Adrenal gland (tissue), 12 donors: ENCODE results near the gene JADE2. TPM values are rescaled to one million over a fixed set of nuclear protein-coding genes. Genes with fewer than 3 reads are reported as not detected.

ENCODE experiments used
- DNase-seq, 7 donors: peaks; one replicate each; pipeline ENCODE4 v3.0.0-alpha.2; 2019 to 2020
- H3K27ac ChIP-seq, 5 donors: fragments of 200-600 bp; sonication (generic) in 4 of 5; 1 replicate in 3 of 5; 2 replicates in 2 of 5; pipeline versions ENCODE4 v1.5.1 to v1.8.0; 2016 to 2020; ENCODE audit warnings: mild to moderate bottlenecking in 1 of 5
- H3K27me3 ChIP-seq: fragments of 200-600 bp; 2 replicates; pipeline ENCODE4 v1.8.0; 2021
- H3K36me3 ChIP-seq, 2 donors: fragments of 200-600 bp; replicated peaks in 1 of 2; 1 replicate in 1 of 2; 2 replicates in 1 of 2; pipeline versions ENCODE4 v1.5.1 to v1.8.0; 2018 to 2022
- H3K4me1 ChIP-seq, 2 donors: fragments of 200-600 bp; replicated peaks in 1 of 2; 1 replicate in 1 of 2; 2 replicates in 1 of 2; pipeline versions ENCODE4 v1.5.1 to v1.8.0; 2018 to 2021
- H3K4me3 ChIP-seq, 4 donors: fragments of 200-600 bp; sonication (generic) in 3 of 4; one replicate each; pipeline ENCODE4 v1.5.1; 2016 to 2018
- H3K9me3 ChIP-seq, 3 donors: fragments of 200-600 bp; sonication (generic) in 1 of 3; replicated peaks in 1 of 3; 1 replicate in 2 of 3; 2 replicates in 1 of 3; pipeline versions ENCODE4 v1.5.1 to v1.8.0; 2016 to 2021
- CTCF ChIP-seq, 6 experiments: fragments of 450-650 bp in 4 of 6; fragments of 200-600 bp in 2 of 6; sonication (generic) in 1 of 6; IDR thresholded peaks; 1 replicate in 5 of 6; 2 replicates in 1 of 6; pipeline versions ENCODE4 v1.5.1 to v1.8.0; 2016 to 2021; ENCODE audit warnings: antibody characterized with exemption in 6 of 6, mild to moderate bottlenecking in 2 of 6, moderate library complexity in 1 of 6
- POLR2A ChIP-seq, 2 donors: fragments of 450-650 bp; IDR thresholded peaks; one replicate each; pipeline ENCODE4 v1.6.1; 2017; ENCODE audit warnings: antibody characterized with exemption in 2 of 2, mild to moderate bottlenecking in 2 of 2, moderate library complexity in 1 of 2
- WGBS, 4 donors: extraction: QIAGEN DNeasy Blood & Tissue Kit in 2 of 4; methylation state at CpG; one replicate each; pipeline versions ENCODE4 v1.1.5 to v1.1.7; 2013 to 2017; 5-methylcytosine and 5-hydroxymethylcytosine counted together
- intact Hi-C, 2 donors: fragments of 100-400 bp; cut with DNase I; formaldehyde crosslinking; loops; one replicate each; pipeline versions ENCODE4 v1.14.1 to v1.15.0; 2022 to 2023
- polyA plus RNA-seq, 3 donors: library from polyadenylated mRNA; stranded (reverse); fragments of 200-250 nt in 2 of 3; fragments of 350-450 nt in 1 of 3; fragmentation: Illumina TruSeq in 1 of 3; extraction: RNeasy Lipid Tissue Mini Kit (QIAGEN cat#74804) in 1 of 3; gene quantifications; one replicate each; pipeline ENCODE4 v1.2.3, GENCODE V29; 2013 to 2014
- total RNA-seq, 9 donors: library from RNA; depleted of rRNA in 4 of 9; stranded (reverse); fragments of >200 nt in 4 of 9; fragments of 120-200 nt in 1 of 9; fragmentation: NEBNext Ultra II Directional in 1 of 9; extraction: Animal tissue kit (Norgen Biotek cat#: 25700) in 1 of 9; gene quantifications; one replicate each; pipeline versions ENCODE4 v1.1.0 to v1.2.4, GENCODE V29; 2013 to 2023
- donor health status: healthy with polysubstance abuse.
- donor health status: Bipolar disorder and iron deficiency.
- donor health status: DM: yes; HTN: yes; CAD: no.
- donor health status: DM: no; HTN: no; CAD: no.
- donor health status: DM: no; HTN: no; CAD: no.
- donor health status: DM: yes; HTN: yes; CAD: no.

The JADE2 gene
- total and polyA plus RNA-seq, 12 donors: 7.9 to 180 (median 70.2) TPM

- peak; percentile 90 to 95 (median 93) for DNase-seq
- intact Hi-C loops: loop anchor here (5.0 to 10.0 kb wide), 3 partner anchors 57 to 110 kb away; partner anchors contain the start of gene CDKN2AIPNL (in 1 of the 2)
- TF ChIP-seq CTCF (IDR thresholded peaks at IDR 0.05) (peak in 3 of 6 experiments; percentile 2 to 14 (median 11)), POLR2A (IDR thresholded peaks at IDR 0.05) (peak; percentile 81 to 91)
Observed at GRCh38 chr5:134524272-134524825, 1.1 kb upstream of the JADE2 start.

GRCh38 chr5:134525683-134526482, 413 bp downstream of the JADE2 start:
- 0 to 2% (median 1%) methylated on average over 31 to 84 of the region's 84 CpGs for WGBS, 4 donors
- H3K9me3 ChIP-seq: no peaks in the 10 kb centered on the region
- intact Hi-C loops: loop anchor here (5.0 to 10.0 kb wide), 5 partner anchors 41 to 154 kb away; partner anchors contain the start of genes CDKN2AIPNL (in 2 of the 2) and UBE2B (in 1 of the 2)

More at GRCh38 chr5:134524272-134524825, 1.1 kb upstream of the JADE2 start:
- no peaks in the 10 kb centered on the region for H3K27me3 ChIP-seq
- peak overlapping the region; percentile 69 to 91 (median 74) for H3K4me3 ChIP-seq
- H3K9me3 ChIP-seq: no peaks in the 10 kb centered on the region
- H3K27ac ChIP-seq: peak overlapping the region; percentile 97 to 99 (median 99)
- H3K4me1 ChIP-seq: peaks cover 21 to 27% of the 10 kb centered on the region in 2 donors
- H3K36me3 ChIP-seq: no peaks in the 10 kb centered on the region
- WGBS, 4 donors: 0 to 1% (median 0%) methylated on average over 16 to 40 of the region's 40 CpGs

GRCh38 chr5:134526483-134527155, 1.1 kb downstream of the JADE2 start:
- H3K27ac ChIP-seq: peak overlapping the region; percentile 91 to 99 (median 98)
- DNase-seq: peak; percentile 75 to 87 (median 83)
- H3K9me3 ChIP-seq: no peaks in the 10 kb centered on the region
- H3K27me3 ChIP-seq: no peaks in the 10 kb centered on the region
- TF ChIP-seq POLR2A (IDR thresholded peaks at IDR 0.05) (no peak), CTCF (IDR thresholded peaks at IDR 0.05) (peak; percentile 16 to 67 (median 44))
- H3K36me3 ChIP-seq: no peaks in the 10 kb centered on the region
- H3K4me3 ChIP-seq: peak overlapping the region; percentile 76 to 91 (median 88)
- intact Hi-C loops: loop anchor here (5.0 to 10.0 kb wide), 5 partner anchors 41 to 154 kb away; partner anchors contain the start of genes CDKN2AIPNL (in 2 of the 2) and UBE2B (in 1 of the 2)
- 0 to 1% (median 0%) methylated on average over 15 to 61 of the region's 61 CpGs for WGBS, 4 donors
- H3K4me1 ChIP-seq: peaks cover 37 to 50% of the 10 kb centered on the region in 2 donors

More at GRCh38 chr5:134525683-134526482, 413 bp downstream of the JADE2 start:
- Histone ChIP-seq H3K36me3 (no peaks in the 10 kb centered on the region), H3K27ac (peak overlapping the region; percentile 91 to 99 (median 98)), H3K27me3 (no peaks in the 10 kb centered on the region), H3K4me1 (peaks cover 35 to 43% of the 10 kb centered on the region in 2 donors), H3K4me3 (peak overlapping the region; percentile 76 to 91 (median 88))
- peak; percentile 78 to 91 (median 87) for DNase-seq
- TF ChIP-seq CTCF (IDR thresholded peaks at IDR 0.05) (no peak), POLR2A (IDR thresholded peaks at IDR 0.05) (peak; percentile 62 to 90)
